Measurements from ENCODE around the gene STOML2. TPM values are rescaled to one million over a fixed set of nuclear protein-coding genes. Genes with fewer than 3 reads are reported as not detected.
"Not testable (repeated sequence)": the region's sequence is repeated elsewhere in the genome, so short reads cannot be mapped to it uniquely, and the experiment has no call there.

Gene STOML2, protein sequence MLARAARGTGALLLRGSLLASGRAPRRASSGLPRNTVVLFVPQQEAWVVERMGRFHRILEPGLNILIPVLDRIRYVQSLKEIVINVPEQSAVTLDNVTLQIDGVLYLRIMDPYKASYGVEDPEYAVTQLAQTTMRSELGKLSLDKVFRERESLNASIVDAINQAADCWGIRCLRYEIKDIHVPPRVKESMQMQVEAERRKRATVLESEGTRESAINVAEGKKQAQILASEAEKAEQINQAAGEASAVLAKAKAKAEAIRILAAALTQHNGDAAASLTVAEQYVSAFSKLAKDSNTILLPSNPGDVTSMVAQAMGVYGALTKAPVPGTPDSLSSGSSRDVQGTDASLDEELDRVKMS
- total RNA-seq (81.9 TPM), polyA plus RNA-seq (ENCODE audit: insufficient read depth, low read depth, low replicate concordance) (150 TPM)
- long read RNA-seq, donor 1, transcript STOML2-201 (10 exons, 1,278 nt) = major isoform, 48 of 62 reads
- long read RNA-seq, donor 1, partial matches to known transcripts = 14 of 62 reads
- long read RNA-seq, donor 1, other reads (novel, unspliced or antisense) = 0 of 62 reads
- long read RNA-seq, donor 2, transcript STOML2-201 (10 exons, 1,278 nt) = major isoform, 54 of 69 reads
- long read RNA-seq, donor 2, partial matches to known transcripts = 12 of 69 reads
- long read RNA-seq, donor 2, other reads (novel, unspliced or antisense) = 0 of 69 reads
- long read RNA-seq, donor 3, transcript STOML2-201 (10 exons, 1,278 nt) = major isoform, 63 of 93 reads
- long read RNA-seq, donor 3, partial matches to known transcripts = 29 of 93 reads
- long read RNA-seq, donor 3, other reads (novel, unspliced or antisense) = 0 of 93 reads
- long read RNA-seq, donor 4, transcript STOML2-201 (10 exons, 1,278 nt) = major isoform, 46 of 95 reads
- long read RNA-seq, donor 4, partial matches to known transcripts = 49 of 95 reads
- long read RNA-seq, donor 4, other reads (novel, unspliced or antisense) = 0 of 95 reads
- long read RNA-seq, donor 5, partial matches to known transcripts = 0 of 3 reads
- long read RNA-seq, donor 5, other reads (novel, unspliced or antisense) = 0 of 3 reads
- long read RNA-seq, donor 6, transcript STOML2-201 (10 exons, 1,278 nt) = major isoform, 75 of 92 reads
- long read RNA-seq, donor 6, partial matches to known transcripts = 16 of 92 reads
- long read RNA-seq, donor 6, other reads (novel, unspliced or antisense) = 0 of 92 reads
- long read RNA-seq, donor 7, transcript STOML2-201 (10 exons, 1,278 nt) = major isoform, 78 of 103 reads
- long read RNA-seq, donor 7, partial matches to known transcripts = 3 of 103 reads
- long read RNA-seq, donor 7, other reads (novel, unspliced or antisense) = 21 of 103 reads
- long read RNA-seq, donor 8, transcript STOML2-201 (10 exons, 1,278 nt) = major isoform, 42 of 79 reads
- long read RNA-seq, donor 8, partial matches to known transcripts = 36 of 79 reads
- long read RNA-seq, donor 8, other reads (novel, unspliced or antisense) = 0 of 79 reads
- long read RNA-seq, donor 9, transcript STOML2-201 (10 exons, 1,278 nt) = major isoform, 31 of 38 reads
- long read RNA-seq, donor 9, partial matches to known transcripts = 6 of 38 reads
- long read RNA-seq, donor 9, other reads (novel, unspliced or antisense) = 0 of 38 reads
- long read RNA-seq, donor 10, transcript STOML2-201 (10 exons, 1,278 nt) = major isoform, 28 of 53 reads
- long read RNA-seq, donor 10, partial matches to known transcripts = 25 of 53 reads
- long read RNA-seq, donor 10, other reads (novel, unspliced or antisense) = 0 of 53 reads

DNA sequence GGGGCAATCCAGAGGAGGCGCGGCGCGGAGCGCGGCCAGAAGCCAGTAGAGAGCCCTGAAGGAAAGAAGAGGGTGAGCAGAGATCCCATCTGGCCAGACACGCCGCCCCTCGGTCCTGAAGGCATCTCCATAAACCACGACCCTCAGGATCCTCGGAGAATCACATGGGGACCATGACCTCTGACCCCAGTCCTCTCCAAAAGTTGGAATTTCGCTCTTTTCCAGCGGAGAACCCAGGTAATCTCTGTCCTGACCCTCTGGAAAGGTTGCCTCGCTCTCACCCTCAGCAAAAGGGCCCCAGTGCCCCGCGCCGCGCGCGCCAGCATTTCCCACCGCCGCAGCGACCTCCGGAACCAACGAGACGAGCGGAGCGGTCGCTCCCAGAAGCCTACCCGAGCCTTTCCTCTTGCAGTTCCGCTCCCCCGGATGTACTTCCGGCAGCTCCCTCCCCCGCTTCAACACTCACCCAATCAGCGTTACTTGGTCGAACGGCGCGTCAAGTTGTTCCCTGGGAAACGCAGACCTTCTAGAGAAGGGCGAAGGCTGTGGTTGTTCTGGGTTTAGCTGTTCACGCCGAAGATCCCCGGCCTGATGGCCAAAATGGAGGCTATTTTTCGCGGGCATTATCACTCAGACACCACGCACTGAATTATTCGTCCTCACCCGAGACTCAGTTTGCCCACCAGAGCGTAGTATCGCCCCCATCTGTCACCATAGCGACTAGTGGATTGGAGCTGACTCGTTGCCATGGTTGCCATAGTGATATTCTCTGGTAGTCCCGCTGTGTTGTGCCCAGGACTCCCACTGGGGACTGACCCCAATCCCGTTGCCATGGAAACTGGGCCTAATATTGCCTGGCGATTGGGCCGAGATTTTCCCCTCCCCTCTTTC, at the start of gene STOML2:
STOML2 (minus strand) TSS at position 363 of the 891 bp plus-strand sequence; CDS start at position 326, 37 bp downstream.
- H3K27ac ChIP-seq (ENCODE audit: low read depth in 2 of 2, low read length in 2 of 2) = peak within 1 kb of the TSS; percentile 80 to 82
- peak within 1 kb of the TSS; percentile 83 to 99 (median 90) for H3K4me3 ChIP-seq (ENCODE audit: low read length in 3 of 3)
- peaks cover 8 to 32% (median 21%) of the 10 kb centered on the region in 3 donors for H3K36me3 ChIP-seq (ENCODE audit: control insufficient read depth in 2 of 3, insufficient read depth in 3 of 3, low read length in 3 of 3)
- no peaks in the 10 kb centered on the region for H3K27me3 ChIP-seq (ENCODE audit: control insufficient read depth, insufficient read depth, low read length)
- intact Hi-C loops (cut with DNase I) = no loop called here
- peaks cover 11 to 20% (median 15%) of the 10 kb centered on the region in 3 donors for H3K4me1 ChIP-seq (ENCODE audit: control insufficient read depth in 2 of 3, insufficient read depth in 2 of 3, low read depth in 1 of 3, low read length in 3 of 3)
- FAIRE-seq = peak; percentile 53
- peak within 1 kb of the TSS; percentile 88 to 100 (median 93) for H3K9ac ChIP-seq (ENCODE audit: low read length in 3 of 3)
- DNase-seq = peak; percentile 97 to 98 (median 98)
- TF ChIP-seq, protein P1, sequence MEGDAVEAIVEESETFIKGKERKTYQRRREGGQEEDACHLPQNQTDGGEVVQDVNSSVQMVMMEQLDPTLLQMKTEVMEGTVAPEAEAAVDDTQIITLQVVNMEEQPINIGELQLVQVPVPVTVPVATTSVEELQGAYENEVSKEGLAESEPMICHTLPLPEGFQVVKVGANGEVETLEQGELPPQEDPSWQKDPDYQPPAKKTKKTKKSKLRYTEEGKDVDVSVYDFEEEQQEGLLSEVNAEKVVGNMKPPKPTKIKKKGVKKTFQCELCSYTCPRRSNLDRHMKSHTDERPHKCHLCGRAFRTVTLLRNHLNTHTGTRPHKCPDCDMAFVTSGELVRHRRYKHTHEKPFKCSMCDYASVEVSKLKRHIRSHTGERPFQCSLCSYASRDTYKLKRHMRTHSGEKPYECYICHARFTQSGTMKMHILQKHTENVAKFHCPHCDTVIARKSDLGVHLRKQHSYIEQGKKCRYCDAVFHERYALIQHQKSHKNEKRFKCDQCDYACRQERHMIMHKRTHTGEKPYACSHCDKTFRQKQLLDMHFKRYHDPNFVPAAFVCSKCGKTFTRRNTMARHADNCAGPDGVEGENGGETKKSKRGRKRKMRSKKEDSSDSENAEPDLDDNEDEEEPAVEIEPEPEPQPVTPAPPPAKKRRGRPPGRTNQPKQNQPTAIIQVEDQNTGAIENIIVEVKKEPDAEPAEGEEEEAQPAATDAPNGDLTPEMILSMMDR (IDR thresholded peaks at IDR 0.05; ENCODE audit: borderline replicate concordance, extremely low read depth, insufficient read depth) = no peak
- H3K9me3 ChIP-seq (ENCODE audit: control insufficient read depth in 2 of 3, insufficient read depth in 1 of 3, low read length in 3 of 3) = no peaks in the 10 kb centered on the region

GRCh38 chr9:35147941-35148563, 45.1 kb upstream of the STOML2 start:
- FAIRE-seq; DNase-seq; H3K27me3 ChIP-seq (ENCODE audit: control insufficient read depth, insufficient read depth, low read length); H3K36me3 ChIP-seq (ENCODE audit: control insufficient read depth in 2 of 3, insufficient read depth in 3 of 3, low read length in 3 of 3); H3K9ac ChIP-seq (ENCODE audit: low read length in 3 of 3); intact Hi-C loops (cut with DNase I); H3K4me1 ChIP-seq (ENCODE audit: control insufficient read depth in 2 of 3, insufficient read depth in 2 of 3, low read depth in 1 of 3, low read length in 3 of 3); H3K4me3 ChIP-seq (ENCODE audit: low read length in 3 of 3); H3K27ac ChIP-seq (ENCODE audit: low read depth in 2 of 2, low read length in 2 of 2): not testable (repeated sequence)
- H3K9me3 ChIP-seq (ENCODE audit: control insufficient read depth in 2 of 3, insufficient read depth in 1 of 3, low read length in 3 of 3) = peaks cover 0 to 12% (median 0%) of the 10 kb centered on the region in 3 donors

GRCh38 chr9:35142037-35142436, 39.1 kb upstream of the STOML2 start:
- TF ChIP-seq, protein P1 (IDR thresholded peaks at IDR 0.05; ENCODE audit: borderline replicate concordance, extremely low read depth, insufficient read depth) = no peak
- Histone ChIP-seq H3K9me3 (ENCODE audit: control insufficient read depth in 2 of 3, insufficient read depth in 1 of 3, low read length in 3 of 3) (peaks cover 0 to 20% (median 0%) of the 10 kb centered on the region in 3 donors), H3K27me3 (ENCODE audit: control insufficient read depth, insufficient read depth, low read length) (no peaks in the 10 kb centered on the region), H3K4me1 (ENCODE audit: control insufficient read depth in 2 of 3, insufficient read depth in 2 of 3, low read depth in 1 of 3, low read length in 3 of 3) (no peaks in the 10 kb centered on the region), H3K36me3 (ENCODE audit: control insufficient read depth in 2 of 3, insufficient read depth in 3 of 3, low read length in 3 of 3) (no peaks in the 10 kb centered on the region), H3K9ac (ENCODE audit: low read length in 3 of 3) (no peak overlapping the region), H3K27ac (ENCODE audit: low read depth in 2 of 2, low read length in 2 of 2) (no peak overlapping the region), H3K4me3 (ENCODE audit: low read length in 3 of 3) (no peak overlapping the region)
- FAIRE-seq (no peak), DNase-seq (no peak)
- intact Hi-C loops (cut with DNase I) = no loop called here
